ENCODE results near the gene CCNG2. TPM values are rescaled to one million over a fixed set of nuclear protein-coding genes. Genes with fewer than 3 reads are reported as not detected.

Gene CCNG2
- total RNA-seq, 4 donors from 2014 or later, result 31.7 to 75.1 (median 40.0) TPM

- TF ChIP-seq CTCF (IDR thresholded peaks at IDR 0.05) (no peak), POLR2A (IDR thresholded peaks at IDR 0.05) (no peak)
- WGBS, 2 donors, result 54 to 60% methylated on average over 4 of the region's 4 CpGs
- H3K4me3 ChIP-seq (ENCODE audit: low read depth, poor library complexity, severe bottlenecking), result no peak overlapping the region
- intact Hi-C loops (cut with DNase I; ENCODE audit: low total_unique reads), result loop anchor here (5.0 kb wide), 1 partner anchor 1313 kb away; no protein-coding TSS in a partner anchor
- DNase-seq (ENCODE audit: low spot score in 2 of 2), result no peak
These were observed 2.1 kb upstream of the CCNG2 start for GRCh38 chr4:77154761-77155499.

DNA sequence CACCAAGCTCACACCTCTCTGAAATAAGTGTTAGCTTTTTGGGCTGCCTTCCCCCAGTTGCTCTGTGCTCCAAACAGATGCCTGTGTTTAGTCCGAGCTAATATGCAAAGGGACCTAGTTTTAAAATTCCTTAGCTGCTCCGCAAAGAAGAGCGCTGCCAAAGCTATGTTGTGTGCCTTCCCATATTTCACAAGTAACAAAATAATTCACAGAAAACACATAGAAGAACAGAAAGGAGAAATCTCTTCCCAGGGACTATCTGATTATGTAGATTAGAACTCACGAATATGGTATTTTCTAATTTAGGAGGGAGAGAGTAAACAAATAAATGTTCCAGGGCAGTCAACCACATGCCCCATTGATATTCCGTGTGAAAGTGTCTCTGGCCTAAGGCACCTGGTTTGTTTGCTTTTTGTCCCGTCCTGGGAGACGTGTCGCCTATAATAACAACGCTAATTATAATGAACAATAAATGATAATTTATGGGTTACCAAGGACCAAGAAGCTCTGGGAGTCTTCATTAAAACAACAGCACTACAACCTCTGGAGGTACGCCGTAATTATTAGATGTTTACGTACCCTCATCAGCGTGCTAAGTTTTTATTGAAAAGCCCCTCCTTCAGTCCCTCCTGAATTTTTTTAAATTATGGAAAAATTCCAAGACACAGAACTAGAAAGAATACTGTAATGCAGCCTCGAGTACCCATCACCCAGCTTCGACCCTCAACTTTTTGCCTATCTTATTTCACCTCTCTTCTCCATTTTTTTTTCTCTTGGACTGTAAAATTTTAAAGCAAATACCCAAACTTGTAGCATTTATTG is 1.2 kb upstream of the CCNG2 start:
- intact Hi-C loops (cut with DNase I; ENCODE audit: low total_unique reads), result no loop called here
- no peak for TF ChIP-seq CTCF (IDR thresholded peaks at IDR 0.05)
- TF ChIP-seq POLR2A (IDR thresholded peaks at IDR 0.05), result no peak
- no peak overlapping the region for H3K4me3 ChIP-seq (ENCODE audit: low read depth, poor library complexity, severe bottlenecking)
- no peak for DNase-seq (ENCODE audit: low spot score in 2 of 2)
- WGBS, 2 donors, result 33 to 36% methylated on average over 15 of the region's 15 CpGs

- intact Hi-C loops (cut with DNase I; ENCODE audit: low total_unique reads), result no loop called here
- no peak for TF ChIP-seq CTCF (IDR thresholded peaks at IDR 0.05)
- no peak for TF ChIP-seq POLR2A (IDR thresholded peaks at IDR 0.05)
- peak overlapping the region; percentile 99 for H3K4me3 ChIP-seq (ENCODE audit: low read depth, poor library complexity, severe bottlenecking)
- peak; percentile 98 to 99 for DNase-seq (ENCODE audit: low spot score in 2 of 2)
- WGBS, 2 donors, result 0% methylated on average over 17 of the region's 17 CpGs
These were observed 485 bp upstream of the CCNG2 start for GRCh38 chr4:77156533-77156911.

GRCh38 chr4:77157859-77158486 is 966 bp downstream of the CCNG2 start:
- WGBS, 2 donors, result 1 to 2% methylated on average over 21 to 24 of the region's 53 CpGs
- intact Hi-C loops (cut with DNase I; ENCODE audit: low total_unique reads), result no loop called here

DNA sequence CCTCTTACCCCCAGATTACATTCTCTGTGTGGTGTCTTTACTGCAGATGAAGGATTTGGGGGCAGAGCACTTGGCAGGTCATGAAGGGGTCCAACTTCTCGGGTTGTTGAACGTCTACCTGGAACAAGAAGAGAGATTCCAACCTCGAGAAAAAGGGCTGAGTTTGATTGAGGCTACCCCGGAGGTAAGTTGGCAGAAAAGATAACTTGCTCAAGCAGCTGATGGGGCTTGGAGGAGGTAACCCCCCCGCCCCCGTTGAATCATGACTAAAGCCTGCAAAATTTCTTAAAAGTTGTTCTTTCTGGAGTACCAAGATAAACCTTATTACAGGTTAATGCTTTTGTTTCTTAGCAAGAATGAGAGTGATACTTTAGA is 1.5 kb downstream of the CCNG2 start:
- intact Hi-C loops (cut with DNase I; ENCODE audit: low total_unique reads), result no loop called here
- H3K4me3 ChIP-seq (ENCODE audit: low read depth, poor library complexity, severe bottlenecking), result peak overlapping the region; percentile 99
- DNase-seq (ENCODE audit: low spot score in 2 of 2), result peak in 1 of 2 donors; percentile 84
- WGBS, 2 donors, result 3 to 5% methylated on average over 6 of the region's 6 CpGs
- TF ChIP-seq CTCF (IDR thresholded peaks at IDR 0.05) (no peak), POLR2A (IDR thresholded peaks at IDR 0.05) (no peak)

More at GRCh38 chr4:77157859-77158486, 966 bp downstream of the CCNG2 start:
- DNase-seq (ENCODE audit: low spot score in 2 of 2), result peak; percentile 87 to 97
- TF ChIP-seq POLR2A (IDR thresholded peaks at IDR 0.05), result no peak
- no peak for TF ChIP-seq CTCF (IDR thresholded peaks at IDR 0.05)
- peak overlapping the region; percentile 99 for H3K4me3 ChIP-seq (ENCODE audit: low read depth, poor library complexity, severe bottlenecking)

Measured in lower leg skin (tissue), 4 donors.